ENCODE results near the gene LRRC8A.
"Not testable (repeated sequence)": the region's sequence is repeated elsewhere in the genome, so short reads cannot be mapped to it uniquely, and the experiment has no call there.

LRRC8A gene

DNA sequence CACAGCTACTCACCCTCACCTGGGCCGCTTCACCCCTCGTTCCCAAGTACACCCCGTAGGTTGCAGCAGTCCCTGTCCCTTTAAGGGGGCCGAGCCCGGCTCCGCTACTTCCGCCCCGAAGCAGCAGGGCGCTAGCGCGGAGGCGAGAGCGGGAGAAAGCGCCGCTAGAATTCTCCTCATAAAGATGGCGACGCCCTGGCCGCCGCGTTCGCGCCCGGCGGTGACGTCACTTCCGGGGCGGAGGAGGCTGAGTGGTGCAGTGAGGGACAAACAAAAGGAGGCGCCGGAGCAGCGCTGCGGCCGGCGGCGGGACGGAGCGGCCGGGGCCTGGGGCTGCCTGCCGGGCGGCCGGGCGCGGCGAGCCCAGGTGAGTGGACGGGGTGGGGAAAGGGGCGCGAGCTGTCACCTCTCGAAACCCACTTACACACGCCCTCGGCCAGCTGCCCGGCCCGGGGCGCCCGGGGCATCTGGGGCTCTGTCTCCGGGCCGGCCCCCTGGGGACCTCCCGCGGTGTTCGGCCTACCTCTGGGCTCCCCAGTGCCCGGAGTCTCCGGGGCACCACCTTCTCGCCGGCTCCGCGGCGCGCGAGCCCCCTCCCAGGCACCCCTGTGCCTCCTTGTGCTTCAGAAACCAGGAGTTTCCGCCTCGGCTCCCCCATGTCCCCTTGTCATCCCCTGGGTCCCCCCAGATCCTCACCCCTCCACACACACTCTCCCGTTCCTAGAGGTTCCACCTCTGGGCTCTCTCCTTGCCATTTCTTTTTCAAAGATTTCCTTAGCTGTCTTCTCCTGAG, at the start of gene LRRC8A, which contains the start of gene KYAT1:
LRRC8A (plus strand) TSS at position 250 of the 793 bp plus-strand sequence. CDS start 25,032 bp downstream, outside the sequence.
KYAT1 (minus strand) TSS at position 67 of the 793 bp plus-strand sequence. CDS start 36,545 bp downstream, outside the sequence.
- peak; percentile 93 for DNase-seq

DNA sequence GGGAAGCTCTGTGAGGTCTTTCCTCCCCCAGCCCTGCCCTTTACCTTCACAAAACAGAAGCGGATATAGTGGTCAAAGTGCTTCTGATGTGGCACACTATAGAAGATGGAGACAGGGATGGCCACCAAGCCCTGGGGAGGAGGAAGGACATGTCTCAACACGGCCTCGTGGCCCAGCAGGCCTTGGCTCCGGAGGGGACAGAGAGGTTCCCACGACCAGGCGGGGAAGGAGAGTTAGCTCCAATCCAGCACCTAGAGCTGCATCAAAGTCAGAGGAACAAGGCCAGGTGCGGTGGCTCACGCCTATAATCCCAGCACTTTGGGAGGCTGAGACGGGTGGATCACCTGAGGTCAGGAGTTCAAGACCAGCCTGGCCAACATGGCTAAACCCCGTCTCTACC, 48.2 kb upstream of the LRRC8A start:
- DNase-seq: no peak

DNA sequence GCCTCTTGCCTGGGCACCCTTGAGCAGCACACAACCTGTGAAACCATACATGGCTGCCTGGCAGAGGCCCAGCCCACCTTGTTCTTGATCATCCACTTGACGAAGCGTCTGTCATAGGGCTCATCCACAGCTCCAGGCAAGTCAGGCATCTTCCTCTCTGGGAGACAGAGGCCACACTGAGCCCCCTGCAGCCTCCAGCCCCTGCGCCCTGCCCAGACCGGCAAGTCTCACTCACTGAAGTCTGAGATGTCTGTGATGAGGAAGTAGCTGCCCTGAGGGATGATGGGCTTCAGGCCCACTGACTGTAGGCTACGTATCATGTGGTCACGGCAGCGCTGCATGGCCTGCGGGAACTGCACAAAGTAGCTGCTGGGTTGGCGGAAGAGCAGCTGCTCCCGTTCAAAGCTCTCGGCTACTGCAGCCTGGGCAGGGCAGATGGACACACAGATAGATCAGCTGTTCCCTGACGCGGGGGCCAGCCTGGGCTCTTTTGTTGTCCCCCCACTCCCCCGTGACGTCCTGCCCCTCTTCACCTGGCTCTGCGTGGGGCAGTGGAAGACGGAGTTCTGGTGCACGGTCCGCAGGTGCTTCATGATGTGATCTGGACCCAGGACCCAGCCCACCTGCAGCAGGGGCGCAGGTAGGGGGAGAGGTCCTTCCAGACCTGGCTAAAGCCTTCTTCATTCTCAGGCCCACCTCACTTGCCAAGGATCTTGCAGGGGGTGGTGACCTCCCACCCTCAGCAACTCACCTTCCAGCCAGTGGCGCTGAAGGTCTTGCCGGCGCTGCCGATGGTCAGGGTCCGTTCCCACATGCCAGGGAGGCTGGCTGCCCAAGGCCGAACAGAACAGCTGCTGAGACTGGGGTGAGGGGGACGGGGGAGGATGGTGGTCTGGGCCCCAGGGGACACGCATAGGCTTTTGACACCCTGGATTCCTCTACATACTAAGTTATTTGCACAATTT, 46.4 kb upstream of the LRRC8A start:
- DNase-seq: no peak

DNA sequence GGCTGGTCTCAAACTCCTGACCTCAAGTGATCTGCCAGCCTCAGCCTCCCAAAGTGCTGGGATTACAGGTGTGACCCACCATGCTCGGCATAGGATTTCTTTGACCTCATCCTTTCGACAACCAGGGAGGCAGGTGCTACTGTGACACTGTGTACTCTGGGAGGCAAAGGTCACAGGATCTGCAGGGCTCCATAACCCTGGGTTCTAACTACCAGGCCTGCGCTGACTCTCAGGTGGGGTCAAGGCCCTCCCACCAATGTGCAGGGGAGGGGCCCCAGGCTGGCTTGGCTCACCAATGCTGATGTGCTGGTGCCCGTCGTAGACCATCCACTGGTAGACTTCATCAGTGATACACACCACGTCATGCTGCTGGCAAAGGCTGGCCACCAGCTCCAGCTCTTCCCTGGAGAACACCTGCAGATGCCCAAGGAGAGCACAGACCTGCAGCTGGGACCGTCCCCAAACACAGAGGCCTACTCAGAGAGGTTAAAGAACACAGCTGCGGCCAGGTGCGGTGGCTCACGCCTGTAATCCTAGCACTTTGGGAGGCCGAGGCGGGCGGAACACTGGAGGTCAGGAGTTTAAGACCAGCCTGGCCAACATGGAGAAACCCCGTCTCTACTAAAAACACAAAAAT, 45.3 kb upstream of the LRRC8A start:
- no peak for DNase-seq

DNA sequence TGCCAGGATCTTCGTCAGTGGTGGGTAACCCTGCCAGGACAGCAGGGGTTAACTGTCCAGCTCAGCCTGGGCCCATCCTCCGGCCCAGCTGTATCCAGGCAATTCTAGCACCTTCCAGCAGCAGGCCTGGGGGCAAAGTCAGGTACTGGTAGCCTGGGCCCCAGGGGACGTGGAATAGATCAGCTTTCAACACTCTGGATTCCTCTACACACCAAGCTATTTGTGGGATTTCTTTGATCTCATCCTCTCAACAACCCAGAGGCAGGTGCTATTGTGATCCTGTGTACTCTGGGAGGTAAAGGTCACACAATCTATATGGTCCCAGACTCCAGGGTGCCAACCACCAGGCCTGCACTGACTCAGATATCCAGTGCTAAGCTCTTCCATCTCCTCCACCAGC, 43.6 kb upstream of the LRRC8A start:
- no peak for DNase-seq

DNA sequence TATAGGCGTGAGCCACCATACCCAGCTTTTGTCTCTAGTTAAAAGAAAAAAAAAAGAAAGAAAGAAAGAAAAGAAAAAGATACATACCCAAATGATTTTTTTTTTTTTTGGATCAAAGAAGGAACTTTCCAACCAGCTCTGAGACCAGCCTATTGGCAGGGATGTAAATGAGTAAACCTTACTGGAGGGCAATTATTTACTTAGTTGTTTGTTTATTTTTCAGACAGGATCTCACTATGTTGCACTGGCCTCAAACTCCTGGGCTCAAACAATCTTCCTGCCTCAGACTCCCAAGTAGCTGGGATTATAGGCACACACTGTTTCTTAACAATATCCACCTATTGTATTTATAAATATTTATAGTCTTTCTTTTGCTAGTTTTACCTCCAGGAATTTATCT, 41.4 kb upstream of the LRRC8A start:
- no peak for DNase-seq

DNA sequence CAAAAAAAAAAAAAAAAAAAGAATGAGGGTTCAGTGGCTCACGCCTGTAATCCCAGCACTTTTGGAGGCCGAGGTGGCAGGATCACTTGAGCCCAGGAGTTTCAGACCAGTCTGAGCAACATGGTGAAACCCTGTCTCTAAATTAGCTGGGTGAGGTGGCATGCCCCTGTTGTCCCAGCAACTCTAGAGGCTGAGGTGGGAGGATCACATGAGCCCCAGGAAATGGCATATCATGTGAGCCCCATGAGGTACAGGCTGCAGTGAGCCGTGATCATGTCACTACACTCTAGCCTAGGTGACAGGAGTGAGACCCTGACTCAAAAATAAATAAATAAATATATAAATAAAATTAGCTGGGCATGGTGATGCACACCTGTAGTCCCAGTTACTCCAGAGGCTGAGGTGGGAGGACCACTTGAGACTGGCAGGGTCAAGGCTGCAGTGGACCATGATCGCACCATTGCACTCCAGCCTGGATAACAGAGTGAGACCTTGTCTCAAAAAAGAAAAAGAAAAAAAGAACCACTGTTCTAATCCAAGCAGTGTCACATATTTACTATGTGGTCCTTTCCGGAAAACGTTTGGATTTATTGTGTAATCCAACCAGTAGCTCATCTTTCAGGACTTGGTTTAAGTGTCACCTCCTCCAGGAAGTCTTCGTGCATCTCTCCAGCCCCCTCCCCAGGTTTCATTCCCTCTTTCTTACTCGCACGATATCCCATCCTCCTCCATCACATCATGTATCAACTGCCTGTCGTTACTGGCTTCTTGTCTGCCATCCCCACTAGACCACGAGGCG, 40.0 kb upstream of the LRRC8A start:
- no peak for DNase-seq

DNA sequence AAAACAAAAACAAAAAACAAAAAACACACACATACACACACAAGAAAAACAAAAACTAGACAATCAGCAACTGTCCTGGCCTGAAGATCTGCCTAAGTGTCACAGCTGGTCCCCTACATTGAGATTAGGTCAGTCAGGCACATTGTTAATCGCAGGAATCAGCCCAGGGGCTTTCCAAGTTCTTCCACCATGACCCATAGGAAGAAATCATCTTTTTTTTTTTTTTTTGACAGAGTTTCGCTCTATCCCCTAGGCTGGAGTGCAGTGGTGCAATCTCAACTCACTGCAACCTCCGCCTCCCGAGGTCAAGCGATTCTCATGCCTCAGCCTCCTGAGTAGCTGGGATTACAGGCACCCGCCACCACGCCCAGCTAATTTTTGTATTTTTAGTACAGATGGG, 38.8 kb upstream of the LRRC8A start:
- not testable (repeated sequence) for DNase-seq

DNA sequence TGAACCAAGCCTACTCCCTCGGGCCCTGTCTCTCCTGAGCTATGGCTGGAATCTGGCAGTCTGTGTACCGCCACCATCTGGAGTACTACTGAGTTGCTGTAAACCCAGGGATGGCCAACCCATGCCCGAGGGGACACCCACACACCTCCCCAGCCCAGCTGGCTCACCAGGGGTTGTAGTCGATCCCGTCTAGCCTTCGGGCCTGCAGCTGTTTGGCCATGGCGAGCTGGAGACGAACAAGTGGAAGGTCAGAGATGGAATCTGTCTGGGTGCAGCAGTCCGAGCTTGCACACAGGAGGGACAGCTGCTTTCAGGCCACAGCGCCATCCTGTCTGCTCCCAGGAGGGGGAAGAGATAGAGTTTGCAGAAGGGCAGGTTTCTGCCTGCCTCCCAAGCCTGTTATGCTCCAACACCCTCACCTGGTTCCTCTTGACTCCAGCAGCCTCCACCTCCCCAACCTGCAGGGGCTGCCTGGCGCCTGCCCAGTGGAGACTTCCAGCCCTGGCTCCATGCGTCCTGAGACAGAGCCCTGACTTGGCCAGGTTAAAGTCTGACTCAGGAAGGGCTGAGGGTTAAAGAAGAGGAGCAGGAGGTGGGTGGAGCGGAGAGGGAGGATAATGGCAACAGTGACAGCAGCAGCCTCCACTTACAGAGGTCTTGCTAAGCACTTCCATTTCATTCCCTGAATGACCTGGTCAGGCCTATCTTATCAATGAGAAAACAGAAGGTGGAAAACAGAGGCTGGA, 36.6 kb upstream of the LRRC8A start:
- DNase-seq: peak; percentile 96

DNA sequence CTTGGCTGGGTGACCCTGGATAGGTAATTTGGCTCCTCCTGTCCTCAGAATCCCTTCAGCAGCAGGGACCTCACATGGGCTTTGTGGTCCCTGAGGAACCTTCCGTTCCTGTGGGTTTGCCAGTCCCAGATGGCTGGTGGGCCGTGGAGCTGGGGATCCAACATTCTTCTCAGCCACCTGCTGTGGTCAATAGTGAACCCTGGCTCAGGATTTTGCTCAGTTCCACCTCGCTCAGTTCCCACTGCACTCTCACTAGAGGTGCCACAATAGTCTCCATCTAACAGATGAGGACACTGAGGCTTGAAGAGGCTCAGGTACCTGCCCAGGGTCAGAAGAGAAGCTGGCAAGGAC, 35.3 kb upstream of the LRRC8A start:
- no peak for DNase-seq

DNA sequence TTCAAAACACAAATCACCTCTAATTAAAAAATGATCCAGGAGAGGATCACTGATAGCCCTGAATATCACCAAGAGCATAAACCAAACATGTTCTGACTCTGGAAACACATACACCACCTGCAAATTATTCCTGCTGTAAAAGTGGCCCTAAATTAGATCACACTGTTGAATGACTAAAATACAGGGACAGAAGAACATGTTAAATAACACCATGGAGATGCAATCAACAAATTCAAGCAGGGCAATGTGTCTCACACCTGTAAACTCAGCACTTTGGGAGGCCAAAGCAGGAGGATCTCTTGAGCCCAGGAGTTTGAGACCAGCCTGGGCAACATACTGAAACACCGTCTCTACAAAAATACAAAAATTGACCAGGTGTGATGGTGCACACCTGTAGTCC, 34.1 kb upstream of the LRRC8A start:
- DNase-seq: no peak

DNA sequence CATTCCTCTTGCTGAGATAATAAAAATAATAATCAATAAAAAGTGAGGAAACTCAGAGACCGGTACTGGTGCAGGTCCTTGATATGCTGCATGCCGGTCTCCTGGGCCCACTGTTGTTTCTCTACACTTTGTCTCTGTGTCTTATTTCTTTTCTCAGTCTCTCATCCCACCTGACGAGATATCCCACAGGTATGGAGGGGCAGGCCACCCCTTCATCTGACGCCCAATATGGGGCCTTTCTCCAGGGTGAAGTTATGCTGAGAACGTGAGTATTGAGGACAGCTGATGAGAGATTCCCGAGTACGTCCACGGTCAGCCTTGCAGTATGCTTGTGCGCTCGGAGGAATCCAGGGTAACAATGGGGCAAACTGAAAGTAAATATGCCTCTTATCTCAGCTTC, 30.9 kb upstream of the LRRC8A start:
- DNase-seq: not testable (repeated sequence)

DNA sequence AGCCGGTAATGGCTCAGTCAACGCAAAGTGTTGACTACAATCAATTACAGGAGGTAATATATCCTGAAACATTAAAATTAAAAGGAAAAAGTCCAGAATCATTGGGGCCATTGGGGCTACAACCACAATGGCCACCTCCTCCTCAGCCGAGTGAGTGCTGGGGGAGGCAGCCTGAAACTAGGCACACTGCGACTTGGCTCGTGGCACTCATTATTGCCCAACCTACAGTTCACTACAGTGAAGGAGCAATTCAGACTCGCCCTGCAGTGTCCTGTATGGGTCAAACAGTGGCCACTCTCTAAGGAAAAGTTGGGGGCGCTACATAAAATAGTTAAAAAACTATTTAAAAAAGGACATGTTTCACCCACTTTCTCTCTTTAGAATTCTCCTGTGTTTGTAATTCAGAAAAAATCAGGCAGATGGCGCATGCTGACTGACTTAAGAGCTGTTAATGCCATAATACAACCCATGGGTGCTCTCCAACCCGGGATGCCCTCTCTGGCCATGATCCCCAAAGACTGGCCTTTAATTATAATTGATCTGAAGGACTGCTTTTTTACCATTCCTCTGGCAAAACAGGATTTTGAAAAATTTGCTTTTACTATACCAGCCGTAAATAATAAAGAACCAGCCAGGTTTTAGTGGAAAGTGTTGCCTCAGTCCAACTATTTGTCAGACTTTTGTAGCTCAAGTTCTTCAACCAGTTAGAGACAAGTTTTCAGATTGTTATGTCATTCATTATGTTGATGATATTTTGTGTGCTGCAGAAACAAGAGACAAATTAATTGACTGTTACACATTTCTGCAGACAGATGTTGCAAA, 29.9 kb upstream of the LRRC8A start:
- not testable (repeated sequence) for DNase-seq

DNA sequence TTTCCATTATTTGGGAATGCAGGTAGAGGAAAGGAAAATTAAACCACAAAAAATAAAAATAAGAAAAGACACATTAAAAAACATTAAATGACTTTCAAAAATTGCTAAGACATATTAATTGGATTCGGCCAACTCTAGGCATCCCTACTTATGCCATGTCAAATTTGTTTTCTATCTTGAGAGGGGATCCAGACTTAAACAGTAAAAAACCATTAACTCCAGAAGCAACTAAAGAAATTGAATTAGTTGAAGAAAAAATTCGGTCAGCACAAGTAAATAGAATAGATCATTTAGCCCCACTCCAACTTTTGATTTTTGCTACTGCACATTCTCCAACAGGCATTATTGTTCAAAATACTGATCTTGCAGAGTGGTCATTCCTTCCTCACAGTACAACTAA, 29.3 kb upstream of the LRRC8A start:
- not testable (repeated sequence) for DNase-seq

DNA sequence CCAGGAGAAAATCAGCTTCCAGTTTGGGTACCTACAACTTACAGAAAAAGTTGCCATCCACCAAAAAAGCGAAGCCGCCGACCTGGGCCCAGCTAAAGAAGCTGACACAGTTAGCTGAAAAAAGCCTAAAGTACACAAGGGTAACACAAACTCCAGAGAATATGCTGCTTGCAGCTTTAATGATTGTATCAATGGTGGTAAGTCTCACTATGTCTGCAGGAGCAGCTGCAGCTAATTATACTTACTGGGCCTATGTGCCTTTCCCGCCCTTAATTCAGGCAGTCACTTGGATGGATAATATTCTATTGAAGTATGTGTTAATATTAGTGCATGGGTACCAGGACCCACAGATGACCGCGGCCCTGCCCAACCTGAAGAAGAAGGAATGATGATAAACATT, 27.5 kb upstream of the LRRC8A start:
- DNase-seq: not testable (repeated sequence)

DNA sequence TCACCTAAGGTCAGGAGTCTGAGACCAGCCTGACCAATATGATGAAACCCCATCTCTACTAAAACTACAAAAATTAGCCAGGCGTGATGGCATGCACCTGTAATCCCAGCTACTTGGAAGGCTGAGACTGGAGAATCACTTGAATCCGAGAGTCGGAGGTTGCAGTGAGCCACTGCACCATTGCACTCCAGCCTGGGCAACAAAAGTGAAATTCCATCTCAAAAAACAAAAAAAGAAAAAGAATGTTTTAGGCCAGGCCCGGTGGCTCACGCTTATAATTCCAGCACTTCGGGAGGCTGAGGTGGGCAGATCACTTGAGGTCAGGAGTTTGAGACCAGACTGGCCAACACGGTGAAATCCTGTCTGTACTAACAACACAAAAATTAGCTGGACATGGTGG, 23.5 kb upstream of the LRRC8A start:
- DNase-seq: not testable (repeated sequence)

DNA sequence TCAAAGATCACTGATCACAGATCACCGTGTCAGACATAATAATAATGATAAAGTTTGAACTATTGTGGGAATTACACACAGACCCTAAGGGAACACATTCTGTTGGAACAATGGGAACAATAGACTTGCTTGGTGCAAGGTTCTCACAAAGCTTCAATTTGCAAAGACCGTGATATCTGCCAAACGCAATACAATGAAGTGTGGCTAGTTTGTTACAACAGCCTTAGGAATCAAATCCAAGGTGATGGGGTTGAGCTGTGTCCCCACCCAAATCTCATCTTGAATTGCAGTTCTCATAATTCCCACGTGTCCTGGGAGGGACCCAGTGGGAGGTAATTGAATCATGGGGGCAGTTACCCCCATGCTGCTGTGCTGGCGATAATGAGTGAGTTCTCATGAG, 21.0 kb upstream of the LRRC8A start:
- DNase-seq: no peak

DNA sequence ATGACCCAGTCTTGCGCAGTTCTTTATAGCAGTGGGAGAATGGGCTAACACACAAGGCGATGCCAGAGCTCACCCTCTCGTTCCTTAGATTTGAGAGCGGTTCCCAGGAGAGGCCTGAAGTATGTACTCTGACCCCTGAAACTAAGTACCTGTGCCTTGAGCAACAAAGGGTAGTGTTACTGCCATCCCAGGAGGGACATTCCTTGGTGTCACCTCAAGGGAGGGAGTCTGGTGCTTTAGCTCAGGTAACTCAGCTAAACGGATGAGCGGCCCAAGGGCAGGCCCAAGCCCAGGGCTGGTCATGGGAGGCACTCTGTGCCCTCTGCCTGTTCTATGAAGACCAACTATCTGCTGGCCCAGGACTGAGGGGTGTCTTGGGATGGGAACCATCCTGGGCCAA, 20.4 kb upstream of the LRRC8A start:
- no peak for DNase-seq

DNA sequence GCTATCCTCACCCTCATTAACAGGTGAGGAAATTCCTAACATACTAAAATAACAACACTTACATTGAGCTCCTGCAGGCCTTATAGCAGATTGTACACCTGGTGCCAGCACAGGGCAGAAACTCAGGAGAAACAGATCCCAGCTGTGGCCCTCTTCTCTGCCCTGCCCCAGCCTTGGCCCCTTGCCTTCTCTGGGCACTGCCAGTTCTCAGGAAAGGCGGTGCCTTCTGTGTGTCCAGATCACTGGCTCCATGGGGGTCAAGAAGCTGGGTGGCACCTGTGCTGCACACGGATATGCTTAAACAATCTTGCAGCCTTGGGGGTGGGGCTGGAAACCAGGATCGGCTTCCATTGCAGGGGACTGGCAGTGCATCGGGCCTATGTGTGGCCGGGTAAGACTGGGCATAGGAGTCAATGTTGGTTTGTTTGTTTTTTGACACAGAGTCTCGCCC, 19.5 kb upstream of the LRRC8A start:
- DNase-seq: no peak

DNA sequence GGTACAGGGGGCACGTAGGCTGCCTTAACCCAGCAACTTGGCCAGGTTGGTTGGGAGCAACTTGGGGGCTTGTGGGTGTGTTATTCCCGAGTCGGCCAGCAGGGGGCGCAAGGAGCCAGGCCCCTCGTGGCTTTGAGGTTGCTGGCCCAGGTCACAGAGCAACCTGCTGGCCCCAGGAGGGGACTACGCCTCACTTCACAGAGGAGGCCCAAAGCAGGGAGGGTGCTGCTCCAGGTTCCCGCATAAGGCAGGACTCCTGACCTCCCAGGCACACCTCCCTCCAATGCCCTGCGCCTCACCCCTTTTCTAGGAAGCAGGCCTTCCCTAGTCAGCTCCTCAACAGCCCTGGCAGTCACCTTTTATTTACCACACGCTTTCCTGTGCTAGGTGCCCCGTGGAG, 18.3 kb upstream of the LRRC8A start:
- DNase-seq: no peak

All from DMS79 (cell line).